K562 (cell line): ENCODE measurements around the gene CFAP58. TPM values are rescaled to one million over a fixed set of nuclear protein-coding genes. Genes with fewer than 3 reads are reported as not detected.

ENCODE experiments used
- CLOCK ChIP-seq: fragments of 250-450 bp; sonication (Bioruptor Pico); IDR thresholded peaks from 2 replicates; pipeline ENCODE4 v1.4.0; 2020; ENCODE audit warnings: mild to moderate bottlenecking, moderate library complexity, borderline replicate concordance
- CSDE1 ChIP-seq, 2 experiments: fragments of 450-650 bp; IDR thresholded peaks; 2 replicates each; pipeline ENCODE4 v1.6.1; 2016; ENCODE audit warnings: mild to moderate bottlenecking in 1 of 2
- E2F3 ChIP-seq: fragments of 250-450 bp; sonication (Bioruptor Pico); IDR thresholded peaks from 2 replicates; pipeline ENCODE4 v1.4.0; 2020; ENCODE audit warnings: mild to moderate bottlenecking
- ELF1 ChIP-seq: fragments of 200-800 bp; sonication (Bioruptor generic); IDR thresholded peaks from 2 replicates; pipeline ENCODE4 v1.6.1; 2016; ENCODE audit warnings: missing genetic modification characterization, missing compliant biosample characterization
- EZH2 ChIP-seq: IDR thresholded peaks from 2 replicates; pipeline ENCODE4 v1.6.1; 2012; ENCODE audit warnings: low read depth, mild to moderate bottlenecking, inconsistent platforms, low read length, borderline replicate concordance
- HLTF ChIP-seq: fragments of 450-650 bp; IDR thresholded peaks from 2 replicates; pipeline ENCODE4 v1.6.1; 2016
- HMG20B ChIP-seq: fragments of 250-450 bp; sonication (Bioruptor Pico); IDR thresholded peaks from 2 replicates; pipeline ENCODE4 v1.5.0; 2021; ENCODE audit warnings: mild to moderate bottlenecking
- MAFG ChIP-seq: fragments of 450-650 bp; conservative IDR thresholded peaks from 2 replicates; pipeline ENCODE4 v1.6.1; 2016; ENCODE audit warnings: missing genetic modification characterization, missing compliant biosample characterization
- NRF1 ChIP-seq, 2 experiments: fragments of 450-650 bp; IDR thresholded peaks in 1 of 2; conservative IDR thresholded peaks in 1 of 2; 2 replicates each; pipeline ENCODE4 v1.6.1; 2014; ENCODE audit warnings: mild to moderate bottlenecking in 2 of 2
- PHF8 ChIP-seq: fragments of 200-600 bp; sonication (generic); IDR thresholded peaks from 2 replicates; pipeline ENCODE4 v1.6.1; 2012; ENCODE audit warnings: mixed run types, mild to moderate bottlenecking, inconsistent platforms, low read length, moderate library complexity, borderline replicate concordance
- RBM17 ChIP-seq: fragments of 200-400 bp; formaldehyde crosslinking; IDR thresholded peaks from 2 replicates; pipeline ENCODE4 v1.6.1; 2017; ENCODE audit warnings: low read depth, mild to moderate bottlenecking, low read length, borderline replicate concordance
- RBM22 ChIP-seq: fragments of 200-400 bp; formaldehyde crosslinking; IDR thresholded peaks from 2 replicates; pipeline ENCODE4 v1.6.1; 2018; ENCODE audit warnings: low read length, low read depth; ENCODE audit not compliant: poor library complexity, severe bottlenecking
- SRF ChIP-seq, 2 experiments: fragments of 250-450, 450-650 bp in 1 of 2; sonication (Bioruptor Pico) in 1 of 2; sonication (generic) in 1 of 2; formaldehyde crosslinking; IDR thresholded peaks; 2 replicates each; pipeline versions ENCODE4 v1.5.0 to v1.5.1; 2020 to 2022; ENCODE audit warnings: mild to moderate bottlenecking in 1 of 2, missing genetic modification reagents in 1 of 2
- ZNF175 ChIP-seq: fragments of 200-800 bp; sonication (Bioruptor generic); IDR thresholded peaks from 2 replicates; pipeline ENCODE4 v1.6.1; 2016; ENCODE audit warnings: low read depth, mild to moderate bottlenecking, missing genetic modification characterization, missing compliant biosample characterization
- ZNF184 ChIP-seq: sonication (generic); formaldehyde crosslinking; IDR thresholded peaks from 2 replicates; pipeline ENCODE4 v1.5.0; 2020; ENCODE audit warnings: missing genetic modification reagents
- polyA plus RNA-seq, 8 experiments: library from polyadenylated mRNA; depleted of rRNA in 4 of 8; stranded (reverse) in 5 of 8; unstranded in 3 of 8; fragments of >200 nt; fragmentation: Nextera tagmentation in 2 of 8; fragmentation: Illumina TruSeq in 1 of 8; extraction: Ambion mirVana in 2 of 8; extraction: Trizol in 1 of 8; gene quantifications; 2 replicates each; pipeline versions ENCODE4 v1.2.1 to v1.2.3, GENCODE V29; 2011 to 2014; ENCODE audit warnings: inconsistent platforms in 1 of 8, missing spikeins in 1 of 8
- total RNA-seq, 7 experiments: library from RNA; depleted of rRNA in 6 of 7; stranded (reverse); fragments of >200 nt in 6 of 7; fragmentation: Illumina TruSeq in 2 of 7; extraction: Trizol in 2 of 7; gene quantifications; 2 replicates each; pipeline versions ENCODE4 v1.2.1 to v1.2.3, GENCODE V29; 2011 to 2021; ENCODE audit warnings: low replicate concordance in 1 of 7
- TF ChIP-seq, protein P1 (sequence below): fragments of 450-650 bp; IDR thresholded peaks from 2 replicates; pipeline ENCODE4 v1.6.1; 2016; ENCODE audit warnings: mild to moderate bottlenecking
- TF ChIP-seq, protein P2 (sequence below): fragments of 250-450 bp; sonication (Bioruptor Pico); IDR thresholded peaks from 2 replicates; pipeline ENCODE4 v1.4.0; 2020; ENCODE audit warnings: mild to moderate bottlenecking
- TF ChIP-seq, protein P3 (sequence below), 3 experiments: IDR thresholded peaks in 2 of 3; conservative IDR thresholded peaks in 1 of 3; 2 replicates each; pipeline ENCODE4 v1.5.1; 2011 to 2012; ENCODE audit warnings: low read length in 3 of 3, mild to moderate bottlenecking in 3 of 3, control low read depth in 2 of 3, improper control_type of control experiment in 1 of 3, inconsistent platforms in 1 of 3, low read depth in 1 of 3, mixed read lengths in 1 of 3, moderate library complexity in 1 of 3; ENCODE audit not compliant: insufficient read depth in 2 of 3

The CFAP58 gene
- total and polyA plus RNA-seq, 9 of the 15 experiments (the other 6 are each of a cell fraction or from before 2014, with no cell fraction given) = 0.08 to 2.0 (median 0.71) TPM

DNA sequence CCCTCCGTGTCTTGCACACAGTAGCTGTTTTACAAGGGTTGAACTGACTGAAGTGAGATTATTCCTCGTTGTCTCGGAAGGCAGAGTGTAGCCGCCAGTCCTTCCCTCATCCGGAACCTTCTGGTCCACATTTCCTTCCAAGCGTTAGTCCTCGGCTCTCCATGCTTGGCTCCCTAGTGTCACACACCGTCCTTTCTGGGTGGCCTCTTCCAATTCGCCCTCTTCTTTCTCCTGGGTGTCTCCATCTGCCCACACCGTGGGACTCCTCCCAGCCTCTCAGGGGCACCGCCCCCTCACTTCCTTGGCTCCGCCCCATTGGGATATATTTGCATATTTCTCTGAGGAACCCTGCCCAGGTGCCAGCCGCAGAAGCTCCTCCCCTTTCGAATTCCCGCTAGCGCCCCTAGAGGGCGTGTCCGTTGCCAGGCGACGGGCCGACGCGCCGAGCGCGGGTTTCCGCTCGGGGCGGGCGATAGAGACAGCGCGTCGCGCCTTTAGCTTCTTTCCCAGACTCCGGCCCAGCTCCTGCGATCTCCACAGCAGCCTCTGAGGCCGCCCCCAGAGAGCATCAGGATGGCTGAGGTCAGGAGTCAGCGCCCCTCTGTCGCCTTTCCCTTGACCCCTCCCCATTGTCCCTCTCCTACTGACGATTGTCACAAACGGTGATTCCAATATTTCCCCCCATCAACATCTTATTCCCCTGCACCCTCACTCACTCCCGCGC lies at the start of gene CFAP58 (continued):
- TF ChIP-seq, protein P1, sequence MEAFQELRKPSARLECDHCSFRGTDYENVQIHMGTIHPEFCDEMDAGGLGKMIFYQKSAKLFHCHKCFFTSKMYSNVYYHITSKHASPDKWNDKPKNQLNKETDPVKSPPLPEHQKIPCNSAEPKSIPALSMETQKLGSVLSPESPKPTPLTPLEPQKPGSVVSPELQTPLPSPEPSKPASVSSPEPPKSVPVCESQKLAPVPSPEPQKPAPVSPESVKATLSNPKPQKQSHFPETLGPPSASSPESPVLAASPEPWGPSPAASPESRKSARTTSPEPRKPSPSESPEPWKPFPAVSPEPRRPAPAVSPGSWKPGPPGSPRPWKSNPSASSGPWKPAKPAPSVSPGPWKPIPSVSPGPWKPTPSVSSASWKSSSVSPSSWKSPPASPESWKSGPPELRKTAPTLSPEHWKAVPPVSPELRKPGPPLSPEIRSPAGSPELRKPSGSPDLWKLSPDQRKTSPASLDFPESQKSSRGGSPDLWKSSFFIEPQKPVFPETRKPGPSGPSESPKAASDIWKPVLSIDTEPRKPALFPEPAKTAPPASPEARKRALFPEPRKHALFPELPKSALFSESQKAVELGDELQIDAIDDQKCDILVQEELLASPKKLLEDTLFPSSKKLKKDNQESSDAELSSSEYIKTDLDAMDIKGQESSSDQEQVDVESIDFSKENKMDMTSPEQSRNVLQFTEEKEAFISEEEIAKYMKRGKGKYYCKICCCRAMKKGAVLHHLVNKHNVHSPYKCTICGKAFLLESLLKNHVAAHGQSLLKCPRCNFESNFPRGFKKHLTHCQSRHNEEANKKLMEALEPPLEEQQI = no peak
- TF ChIP-seq, protein P2, sequence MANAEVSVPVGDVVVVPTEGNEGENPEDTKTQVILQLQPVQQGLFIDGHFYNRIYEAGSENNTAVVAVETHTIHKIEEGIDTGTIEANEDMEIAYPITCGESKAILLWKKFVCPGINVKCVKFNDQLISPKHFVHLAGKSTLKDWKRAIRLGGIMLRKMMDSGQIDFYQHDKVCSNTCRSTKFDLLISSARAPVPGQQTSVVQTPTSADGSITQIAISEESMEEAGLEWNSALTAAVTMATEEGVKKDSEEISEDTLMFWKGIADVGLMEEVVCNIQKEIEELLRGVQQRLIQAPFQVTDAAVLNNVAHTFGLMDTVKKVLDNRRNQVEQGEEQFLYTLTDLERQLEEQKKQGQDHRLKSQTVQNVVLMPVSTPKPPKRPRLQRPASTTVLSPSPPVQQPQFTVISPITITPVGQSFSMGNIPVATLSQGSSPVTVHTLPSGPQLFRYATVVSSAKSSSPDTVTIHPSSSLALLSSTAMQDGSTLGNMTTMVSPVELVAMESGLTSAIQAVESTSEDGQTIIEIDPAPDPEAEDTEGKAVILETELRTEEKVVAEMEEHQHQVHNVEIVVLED (CRISPR knock-in tag) = peak; percentile 50; the same call in 1 of the 2 replicates
- TF ChIP-seq MAFG (tag) (no peak), NRF1 (conservative IDR thresholded peaks at IDR 0.05 in 1 of 2, IDR thresholded peaks at IDR 0.05 in 1 of 2) (peak; percentile 75 to 80), HMG20B (CRISPR knock-in tag) (no peak), RBM17 (no peak), PHF8 (peak; percentile 35; the same call in 1 of the 2 replicates), ELF1 (0 out of 2 replicates have a peak, but pooled peaks have one; percentile 31), E2F3 (CRISPR knock-in tag) (no peak), CLOCK (CRISPR knock-in tag) (no peak), RBM22 (peak; percentile 94), ZNF184 (no peak), EZH2 (no peak), HLTF (no peak), SRF (CRISPR knock-in tag; IDR thresholded peaks at IDR 0.05) (0 out of 4 replicates have a peak, but pooled peaks of 1 of the 2 experiments have one; percentile 40), ZNF175 (no peak), CSDE1 (IDR thresholded peaks at IDR 0.05) (peak in 1 of 2 experiments; percentile 85; a peak in 2 of 4 replicates)
- TF ChIP-seq, protein P3, sequence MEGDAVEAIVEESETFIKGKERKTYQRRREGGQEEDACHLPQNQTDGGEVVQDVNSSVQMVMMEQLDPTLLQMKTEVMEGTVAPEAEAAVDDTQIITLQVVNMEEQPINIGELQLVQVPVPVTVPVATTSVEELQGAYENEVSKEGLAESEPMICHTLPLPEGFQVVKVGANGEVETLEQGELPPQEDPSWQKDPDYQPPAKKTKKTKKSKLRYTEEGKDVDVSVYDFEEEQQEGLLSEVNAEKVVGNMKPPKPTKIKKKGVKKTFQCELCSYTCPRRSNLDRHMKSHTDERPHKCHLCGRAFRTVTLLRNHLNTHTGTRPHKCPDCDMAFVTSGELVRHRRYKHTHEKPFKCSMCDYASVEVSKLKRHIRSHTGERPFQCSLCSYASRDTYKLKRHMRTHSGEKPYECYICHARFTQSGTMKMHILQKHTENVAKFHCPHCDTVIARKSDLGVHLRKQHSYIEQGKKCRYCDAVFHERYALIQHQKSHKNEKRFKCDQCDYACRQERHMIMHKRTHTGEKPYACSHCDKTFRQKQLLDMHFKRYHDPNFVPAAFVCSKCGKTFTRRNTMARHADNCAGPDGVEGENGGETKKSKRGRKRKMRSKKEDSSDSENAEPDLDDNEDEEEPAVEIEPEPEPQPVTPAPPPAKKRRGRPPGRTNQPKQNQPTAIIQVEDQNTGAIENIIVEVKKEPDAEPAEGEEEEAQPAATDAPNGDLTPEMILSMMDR (IDR thresholded peaks at IDR 0.05 in 2 of 3, conservative IDR thresholded peaks at IDR 0.05 in 1 of 3; ENCODE audit: insufficient read depth in 2 of 3, low read depth in 1 of 3, low read length in 3 of 3) = peak; percentile 57 to 79 (median 76); a peak in 5 of 6 replicates
